ENCODE results near the gene DSP. TPM values are rescaled to one million over a fixed set of nuclear protein-coding genes. Genes with fewer than 3 reads are reported as not detected.
A peak's percentile ranks its signal among the peaks of the same experiment; 100 is the strongest.

DSP gene
- total RNA-seq, 1 donor from 2014 or later = 21.4 TPM

GRCh38 chr6:7502743-7503142, 38.7 kb upstream of the DSP start:
- TF ChIP-seq, protein P1, sequence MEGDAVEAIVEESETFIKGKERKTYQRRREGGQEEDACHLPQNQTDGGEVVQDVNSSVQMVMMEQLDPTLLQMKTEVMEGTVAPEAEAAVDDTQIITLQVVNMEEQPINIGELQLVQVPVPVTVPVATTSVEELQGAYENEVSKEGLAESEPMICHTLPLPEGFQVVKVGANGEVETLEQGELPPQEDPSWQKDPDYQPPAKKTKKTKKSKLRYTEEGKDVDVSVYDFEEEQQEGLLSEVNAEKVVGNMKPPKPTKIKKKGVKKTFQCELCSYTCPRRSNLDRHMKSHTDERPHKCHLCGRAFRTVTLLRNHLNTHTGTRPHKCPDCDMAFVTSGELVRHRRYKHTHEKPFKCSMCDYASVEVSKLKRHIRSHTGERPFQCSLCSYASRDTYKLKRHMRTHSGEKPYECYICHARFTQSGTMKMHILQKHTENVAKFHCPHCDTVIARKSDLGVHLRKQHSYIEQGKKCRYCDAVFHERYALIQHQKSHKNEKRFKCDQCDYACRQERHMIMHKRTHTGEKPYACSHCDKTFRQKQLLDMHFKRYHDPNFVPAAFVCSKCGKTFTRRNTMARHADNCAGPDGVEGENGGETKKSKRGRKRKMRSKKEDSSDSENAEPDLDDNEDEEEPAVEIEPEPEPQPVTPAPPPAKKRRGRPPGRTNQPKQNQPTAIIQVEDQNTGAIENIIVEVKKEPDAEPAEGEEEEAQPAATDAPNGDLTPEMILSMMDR (IDR thresholded peaks at IDR 0.05) = no peak
- H3K27ac ChIP-seq = no peak overlapping the region
- H3K36me3 ChIP-seq = no peaks in the 10 kb centered on the region
- H3K9me3 ChIP-seq = no peaks in the 10 kb centered on the region
- DNase-seq (no peak), ATAC-seq (no peak)
- H3K4me3 ChIP-seq = no peak overlapping the region
- intact Hi-C loops (cut with DNase I) = no loop called here
- H3K4me1 ChIP-seq = no peaks in the 10 kb centered on the region
- H3K27me3 ChIP-seq = no peaks in the 10 kb centered on the region

DNA sequence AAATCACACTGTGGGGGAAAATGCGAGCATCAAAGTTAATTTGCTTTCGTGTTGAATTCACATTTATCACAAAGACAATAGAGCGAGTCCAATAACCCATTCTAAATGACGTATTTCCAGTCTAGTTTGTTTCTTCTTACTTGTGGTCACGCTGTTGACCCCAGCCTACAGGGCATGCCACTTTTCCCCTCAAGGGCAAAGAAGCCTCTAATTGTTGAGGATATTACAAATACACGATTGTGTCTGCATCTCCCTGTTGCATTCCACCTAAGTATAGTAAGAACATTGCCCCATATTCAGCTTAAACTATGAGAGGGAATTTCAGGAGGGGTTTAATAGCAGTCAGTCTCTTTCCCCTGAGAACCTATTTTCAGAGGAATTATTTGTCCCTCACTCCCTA, 37.4 kb upstream of the DSP start:
- TF ChIP-seq, protein P1 (IDR thresholded peaks at IDR 0.05) = no peak
- ATAC-seq = no peak
- intact Hi-C loops (cut with DNase I) = no loop called here

GRCh38 chr6:7505189-7505699, 36.2 kb upstream of the DSP start:
- intact Hi-C loops (cut with DNase I) = no loop called here
- H3K9me3 ChIP-seq = no peaks in the 10 kb centered on the region
- TF ChIP-seq, protein P1 (IDR thresholded peaks at IDR 0.05) = no peak
- no peak for DNase-seq
- ATAC-seq = peak; percentile 80
- H3K27me3 ChIP-seq = no peaks in the 10 kb centered on the region
- no peak overlapping the region for H3K4me3 ChIP-seq
- no peak overlapping the region for H3K27ac ChIP-seq
- no peaks in the 10 kb centered on the region for H3K36me3 ChIP-seq
- no peaks in the 10 kb centered on the region for H3K4me1 ChIP-seq

More for the DNA sequence above, 37.4 kb upstream of the DSP start:
- Histone ChIP-seq H3K27ac (no peak overlapping the region), H3K27me3 (no peaks in the 10 kb centered on the region), H3K36me3 (no peaks in the 10 kb centered on the region), H3K4me1 (no peaks in the 10 kb centered on the region), H3K4me3 (no peak overlapping the region), H3K9me3 (no peaks in the 10 kb centered on the region)
- no peak for DNase-seq

- Histone ChIP-seq H3K27me3 (peaks cover 9% of the 10 kb centered on the region), H3K4me1 (no peaks in the 10 kb centered on the region), H3K27ac (no peak overlapping the region), H3K9me3 (no peaks in the 10 kb centered on the region), H3K4me3 (no peak overlapping the region), H3K36me3 (no peaks in the 10 kb centered on the region)
- DNase-seq = no peak
- intact Hi-C loops (cut with DNase I) = no loop called here
- ATAC-seq = no peak
- TF ChIP-seq, protein P1 (IDR thresholded peaks at IDR 0.05) = no peak
Measured at GRCh38 chr6:7507600-7507999, 33.9 kb upstream of the DSP start.

- TF ChIP-seq, protein P1 (IDR thresholded peaks at IDR 0.05) = no peak
- Histone ChIP-seq H3K9me3 (no peaks in the 10 kb centered on the region), H3K27ac (no peak overlapping the region), H3K4me3 (no peak overlapping the region), H3K27me3 (peaks cover 9% of the 10 kb centered on the region), H3K4me1 (no peaks in the 10 kb centered on the region), H3K36me3 (no peaks in the 10 kb centered on the region)
- no peak for DNase-seq
- ATAC-seq = no peak
- intact Hi-C loops (cut with DNase I) = no loop called here
Measured at GRCh38 chr6:7512320-7512719, 29.2 kb upstream of the DSP start.

- H3K4me3 ChIP-seq = no peak overlapping the region
- no peak overlapping the region for H3K27ac ChIP-seq
- intact Hi-C loops (cut with DNase I) = no loop called here
- peaks cover 9% of the 10 kb centered on the region for H3K27me3 ChIP-seq
- H3K9me3 ChIP-seq = no peaks in the 10 kb centered on the region
- no peak for DNase-seq
- ATAC-seq = no peak
- no peaks in the 10 kb centered on the region for H3K4me1 ChIP-seq
- no peaks in the 10 kb centered on the region for H3K36me3 ChIP-seq
- TF ChIP-seq, protein P1 (IDR thresholded peaks at IDR 0.05) = no peak
Measured at GRCh38 chr6:7513529-7513928, 27.9 kb upstream of the DSP start.
